ENCODE results near the gene ZNF581.

The ZNF581 gene

GRCh38 chr19:55623561-55623960, 19.9 kb upstream of the ZNF581 start:
- H3K27ac Mint-ChIP-seq (ENCODE audit: low read depth): peak overlapping the region; percentile 93

GRCh38 chr19:55624109-55625003, 19.1 kb upstream of the ZNF581 start, which contains the start of gene ZNF784:
Gene ZNF784 (minus strand): TSS chr19:55624566. CDS start chr19:55624561, 5 bp downstream.
- DNase-seq (ENCODE audit: low spot score in 2 of 2) (peak; percentile 88 to 90), ATAC-seq (replicated peaks; ENCODE audit: extremely low read depth, poor library complexity, severe bottlenecking) (peak; percentile 66)
- Mint-ChIP-seq H3K36me3 (ENCODE audit: insufficient read depth) (peaks cover 17% of the 10 kb centered on the region), H3K4me3 (peak within 1 kb of the TSS; percentile 79), H3K27me3 (no peaks in the 10 kb centered on the region), H3K9me3 (no peaks in the 10 kb centered on the region), H3K4me1 (peaks cover 40% of the 10 kb centered on the region), H3K27ac (ENCODE audit: low read depth) (peak within 1 kb of the TSS; percentile 93)

More at GRCh38 chr19:55623561-55623960, 19.9 kb upstream of the ZNF581 start:
- no peak for DNase-seq (ENCODE audit: low spot score in 2 of 2)
- ATAC-seq (replicated peaks; ENCODE audit: extremely low read depth, poor library complexity, severe bottlenecking): no peak
- peak overlapping the region; percentile 79 for H3K4me3 Mint-ChIP-seq
- H3K4me1 Mint-ChIP-seq: peaks cover 40% of the 10 kb centered on the region
- peaks cover 17% of the 10 kb centered on the region for H3K36me3 Mint-ChIP-seq (ENCODE audit: insufficient read depth)
- no peaks in the 10 kb centered on the region for H3K9me3 Mint-ChIP-seq
- H3K27me3 Mint-ChIP-seq: no peaks in the 10 kb centered on the region

- DNase-seq (ENCODE audit: low spot score in 2 of 2): no peak
- H3K27ac Mint-ChIP-seq (ENCODE audit: low read depth): peak overlapping the region; percentile 93
- peaks cover 40% of the 10 kb centered on the region for H3K4me1 Mint-ChIP-seq
- H3K9me3 Mint-ChIP-seq: no peaks in the 10 kb centered on the region
- ATAC-seq (replicated peaks; ENCODE audit: extremely low read depth, poor library complexity, severe bottlenecking): no peak
- peak overlapping the region; percentile 79 for H3K4me3 Mint-ChIP-seq
- no peaks in the 10 kb centered on the region for H3K27me3 Mint-ChIP-seq
- H3K36me3 Mint-ChIP-seq (ENCODE audit: insufficient read depth): peaks cover 17% of the 10 kb centered on the region
Measured at GRCh38 chr19:55625004-55625326, 18.5 kb upstream of the ZNF581 start.

GRCh38 chr19:55626350-55626749, 17.1 kb upstream of the ZNF581 start:
- H3K4me1 Mint-ChIP-seq: peaks cover 34% of the 10 kb centered on the region
- H3K27ac Mint-ChIP-seq (ENCODE audit: low read depth): peak overlapping the region; percentile 74
- peaks cover 15% of the 10 kb centered on the region for H3K36me3 Mint-ChIP-seq (ENCODE audit: insufficient read depth)
- H3K4me3 Mint-ChIP-seq: peak overlapping the region; percentile 54
- DNase-seq (ENCODE audit: low spot score in 2 of 2): peak in 1 of 2 donors; percentile 58
- no peaks in the 10 kb centered on the region for H3K9me3 Mint-ChIP-seq
- no peaks in the 10 kb centered on the region for H3K27me3 Mint-ChIP-seq
- peak; percentile 65 for ATAC-seq (replicated peaks; ENCODE audit: extremely low read depth, poor library complexity, severe bottlenecking)

GRCh38 chr19:55632463-55632834, 11.0 kb upstream of the ZNF581 start:
- H3K9me3 Mint-ChIP-seq: no peaks in the 10 kb centered on the region
- no peak overlapping the region for H3K4me3 Mint-ChIP-seq
- ATAC-seq (replicated peaks; ENCODE audit: extremely low read depth, poor library complexity, severe bottlenecking) (peak; percentile 63), DNase-seq (ENCODE audit: low spot score in 2 of 2) (peak; percentile 86)
- peaks cover 43% of the 10 kb centered on the region for H3K4me1 Mint-ChIP-seq
- no peaks in the 10 kb centered on the region for H3K27me3 Mint-ChIP-seq
- no peak overlapping the region for H3K27ac Mint-ChIP-seq (ENCODE audit: low read depth)
- peaks cover 31% of the 10 kb centered on the region for H3K36me3 Mint-ChIP-seq (ENCODE audit: insufficient read depth)

- no peak for ATAC-seq (replicated peaks; ENCODE audit: extremely low read depth, poor library complexity, severe bottlenecking)
- Mint-ChIP-seq H3K27me3 (no peaks in the 10 kb centered on the region), H3K4me3 (no peak overlapping the region)
Measured at GRCh38 chr19:55633861-55634260, 9.6 kb upstream of the ZNF581 start.

GRCh38 chr19:55635334-55635717, 8.1 kb upstream of the ZNF581 start:
- peaks cover 38% of the 10 kb centered on the region for H3K36me3 Mint-ChIP-seq (ENCODE audit: insufficient read depth)
- DNase-seq (ENCODE audit: low spot score in 2 of 2): no peak
- H3K4me1 Mint-ChIP-seq: peaks cover 61% of the 10 kb centered on the region
- peak overlapping the region; percentile 100 for H3K4me3 Mint-ChIP-seq
- no peaks in the 10 kb centered on the region for H3K27me3 Mint-ChIP-seq
- no peaks in the 10 kb centered on the region for H3K9me3 Mint-ChIP-seq
- no peak for ATAC-seq (replicated peaks; ENCODE audit: extremely low read depth, poor library complexity, severe bottlenecking)
- peak overlapping the region; percentile 100 for H3K27ac Mint-ChIP-seq (ENCODE audit: low read depth)

More at GRCh38 chr19:55633861-55634260, 9.6 kb upstream of the ZNF581 start:
- DNase-seq (ENCODE audit: low spot score in 2 of 2): no peak
- H3K36me3 Mint-ChIP-seq (ENCODE audit: insufficient read depth): peaks cover 33% of the 10 kb centered on the region
- H3K9me3 Mint-ChIP-seq: no peaks in the 10 kb centered on the region
- peak overlapping the region; percentile 100 for H3K27ac Mint-ChIP-seq (ENCODE audit: low read depth)
- peaks cover 54% of the 10 kb centered on the region for H3K4me1 Mint-ChIP-seq

GRCh38 chr19:55635856-55636440, 7.5 kb upstream of the ZNF581 start:
- no peaks in the 10 kb centered on the region for H3K27me3 Mint-ChIP-seq
- peaks cover 41% of the 10 kb centered on the region for H3K36me3 Mint-ChIP-seq (ENCODE audit: insufficient read depth)
- peaks cover 63% of the 10 kb centered on the region for H3K4me1 Mint-ChIP-seq
- H3K27ac Mint-ChIP-seq (ENCODE audit: low read depth): peak overlapping the region; percentile 100
- ATAC-seq (replicated peaks; ENCODE audit: extremely low read depth, poor library complexity, severe bottlenecking) (no peak), DNase-seq (ENCODE audit: low spot score in 2 of 2) (no peak)
- no peaks in the 10 kb centered on the region for H3K9me3 Mint-ChIP-seq
- peak overlapping the region; percentile 100 for H3K4me3 Mint-ChIP-seq

- Mint-ChIP-seq H3K4me3 (peak overlapping the region; percentile 100), H3K27me3 (no peaks in the 10 kb centered on the region), H3K36me3 (ENCODE audit: insufficient read depth) (peaks cover 42% of the 10 kb centered on the region), H3K4me1 (peaks cover 65% of the 10 kb centered on the region), H3K27ac (ENCODE audit: low read depth) (peak overlapping the region; percentile 100), H3K9me3 (no peaks in the 10 kb centered on the region)
- DNase-seq (ENCODE audit: low spot score in 2 of 2) (no peak), ATAC-seq (replicated peaks; ENCODE audit: extremely low read depth, poor library complexity, severe bottlenecking) (no peak)
Measured at GRCh38 chr19:55636723-55637122, 6.7 kb upstream of the ZNF581 start.

- peaks cover 43% of the 10 kb centered on the region for H3K36me3 Mint-ChIP-seq (ENCODE audit: insufficient read depth)
- no peaks in the 10 kb centered on the region for H3K27me3 Mint-ChIP-seq
- peak overlapping the region; percentile 100 for H3K27ac Mint-ChIP-seq (ENCODE audit: low read depth)
- H3K4me1 Mint-ChIP-seq: peaks cover 64% of the 10 kb centered on the region
- H3K9me3 Mint-ChIP-seq: no peaks in the 10 kb centered on the region
- DNase-seq (ENCODE audit: low spot score in 2 of 2) (no peak), ATAC-seq (replicated peaks; ENCODE audit: extremely low read depth, poor library complexity, severe bottlenecking) (no peak)
- H3K4me3 Mint-ChIP-seq: peak overlapping the region; percentile 100
Measured at GRCh38 chr19:55637534-55637933, 5.9 kb upstream of the ZNF581 start.

- Mint-ChIP-seq H3K36me3 (ENCODE audit: insufficient read depth) (peaks cover 50% of the 10 kb centered on the region), H3K4me1 (peaks cover 75% of the 10 kb centered on the region), H3K27ac (ENCODE audit: low read depth) (peak overlapping the region; percentile 20), H3K27me3 (no peaks in the 10 kb centered on the region), H3K9me3 (no peaks in the 10 kb centered on the region), H3K4me3 (peak overlapping the region; percentile 39)
- DNase-seq (ENCODE audit: low spot score in 2 of 2): peak in 1 of 2 donors; percentile 39
- ATAC-seq (replicated peaks; ENCODE audit: extremely low read depth, poor library complexity, severe bottlenecking): no peak
Measured at GRCh38 chr19:55638864-55639359, 4.5 kb upstream of the ZNF581 start.

GRCh38 chr19:55640043-55640576, 3.3 kb upstream of the ZNF581 start:
- peaks cover 73% of the 10 kb centered on the region for H3K4me1 Mint-ChIP-seq
- peak; percentile 60 to 66 for DNase-seq (ENCODE audit: low spot score in 2 of 2)

More at GRCh38 chr19:55640043-55640576, 3.3 kb upstream of the ZNF581 start:
- peak; percentile 44 for ATAC-seq (replicated peaks; ENCODE audit: extremely low read depth, poor library complexity, severe bottlenecking)
- H3K36me3 Mint-ChIP-seq (ENCODE audit: insufficient read depth): peaks cover 43% of the 10 kb centered on the region
- H3K4me3 Mint-ChIP-seq: peak overlapping the region; percentile 90
- H3K27ac Mint-ChIP-seq (ENCODE audit: low read depth): peak overlapping the region; percentile 49
- H3K27me3 Mint-ChIP-seq: no peaks in the 10 kb centered on the region
- no peaks in the 10 kb centered on the region for H3K9me3 Mint-ChIP-seq

Measured in central memory CD8-positive, alpha-beta T cell (primary cell).